GM12892 (cell line): Measurements from ENCODE around the gene ARHGEF17. TPM values are rescaled to one million over a fixed set of nuclear protein-coding genes. Genes with fewer than 3 reads are reported as not detected.

ENCODE experiments used
- DNase-seq: peaks from one replicate; pipeline ENCODE4 v3.0.0; 2011; ENCODE audit not compliant: insufficient read length
- FAIRE-seq: peaks from 2 replicates; lab custom pipeline; 2011; peaks lifted over from hg19 to GRCh38; lab: Jason Lieb, UNC
- POLR2A ChIP-seq: IDR thresholded peaks from 2 replicates; pipeline ENCODE4 v1.6.1; 2011; ENCODE audit warnings: low read depth, low read length, control low read depth
- POLR2AphosphoS5 ChIP-seq: IDR thresholded peaks from 2 replicates; pipeline ENCODE4 v1.6.1; 2011; ENCODE audit warnings: low read depth, low read length, control low read depth
- TAF1 ChIP-seq: IDR thresholded peaks from 2 replicates; pipeline ENCODE4 v1.6.1; 2011; ENCODE audit warnings: low read depth, mild to moderate bottlenecking, control low read depth, low read length, borderline replicate concordance
- polyA plus RNA-seq: library from polyadenylated mRNA; unstranded; fragments of >200 nt; gene quantifications from one replicate; pipeline ENCODE4 v1.2.1, GENCODE V29; 2012; ENCODE audit warnings: missing spikeins, inconsistent platforms; ENCODE audit not compliant: missing spikeins

The ARHGEF17 gene, protein sequence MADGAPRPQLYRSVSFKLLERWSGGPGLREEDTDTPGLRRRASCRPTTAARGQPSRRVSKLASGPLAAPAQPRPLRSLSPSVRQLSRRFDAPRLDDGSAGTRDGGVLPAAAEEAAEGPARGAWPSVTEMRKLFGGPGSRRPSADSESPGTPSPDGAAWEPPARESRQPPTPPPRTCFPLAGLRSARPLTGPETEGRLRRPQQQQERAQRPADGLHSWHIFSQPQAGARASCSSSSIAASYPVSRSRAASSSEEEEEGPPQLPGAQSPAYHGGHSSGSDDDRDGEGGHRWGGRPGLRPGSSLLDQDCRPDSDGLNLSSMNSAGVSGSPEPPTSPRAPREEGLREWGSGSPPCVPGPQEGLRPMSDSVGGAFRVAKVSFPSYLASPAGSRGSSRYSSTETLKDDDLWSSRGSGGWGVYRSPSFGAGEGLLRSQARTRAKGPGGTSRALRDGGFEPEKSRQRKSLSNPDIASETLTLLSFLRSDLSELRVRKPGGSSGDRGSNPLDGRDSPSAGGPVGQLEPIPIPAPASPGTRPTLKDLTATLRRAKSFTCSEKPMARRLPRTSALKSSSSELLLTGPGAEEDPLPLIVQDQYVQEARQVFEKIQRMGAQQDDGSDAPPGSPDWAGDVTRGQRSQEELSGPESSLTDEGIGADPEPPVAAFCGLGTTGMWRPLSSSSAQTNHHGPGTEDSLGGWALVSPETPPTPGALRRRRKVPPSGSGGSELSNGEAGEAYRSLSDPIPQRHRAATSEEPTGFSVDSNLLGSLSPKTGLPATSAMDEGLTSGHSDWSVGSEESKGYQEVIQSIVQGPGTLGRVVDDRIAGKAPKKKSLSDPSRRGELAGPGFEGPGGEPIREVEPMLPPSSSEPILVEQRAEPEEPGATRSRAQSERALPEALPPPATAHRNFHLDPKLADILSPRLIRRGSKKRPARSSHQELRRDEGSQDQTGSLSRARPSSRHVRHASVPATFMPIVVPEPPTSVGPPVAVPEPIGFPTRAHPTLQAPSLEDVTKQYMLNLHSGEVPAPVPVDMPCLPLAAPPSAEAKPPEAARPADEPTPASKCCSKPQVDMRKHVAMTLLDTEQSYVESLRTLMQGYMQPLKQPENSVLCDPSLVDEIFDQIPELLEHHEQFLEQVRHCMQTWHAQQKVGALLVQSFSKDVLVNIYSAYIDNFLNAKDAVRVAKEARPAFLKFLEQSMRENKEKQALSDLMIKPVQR (N-terminal part only)
- 8.9 TPM for polyA plus RNA-seq

DNA sequence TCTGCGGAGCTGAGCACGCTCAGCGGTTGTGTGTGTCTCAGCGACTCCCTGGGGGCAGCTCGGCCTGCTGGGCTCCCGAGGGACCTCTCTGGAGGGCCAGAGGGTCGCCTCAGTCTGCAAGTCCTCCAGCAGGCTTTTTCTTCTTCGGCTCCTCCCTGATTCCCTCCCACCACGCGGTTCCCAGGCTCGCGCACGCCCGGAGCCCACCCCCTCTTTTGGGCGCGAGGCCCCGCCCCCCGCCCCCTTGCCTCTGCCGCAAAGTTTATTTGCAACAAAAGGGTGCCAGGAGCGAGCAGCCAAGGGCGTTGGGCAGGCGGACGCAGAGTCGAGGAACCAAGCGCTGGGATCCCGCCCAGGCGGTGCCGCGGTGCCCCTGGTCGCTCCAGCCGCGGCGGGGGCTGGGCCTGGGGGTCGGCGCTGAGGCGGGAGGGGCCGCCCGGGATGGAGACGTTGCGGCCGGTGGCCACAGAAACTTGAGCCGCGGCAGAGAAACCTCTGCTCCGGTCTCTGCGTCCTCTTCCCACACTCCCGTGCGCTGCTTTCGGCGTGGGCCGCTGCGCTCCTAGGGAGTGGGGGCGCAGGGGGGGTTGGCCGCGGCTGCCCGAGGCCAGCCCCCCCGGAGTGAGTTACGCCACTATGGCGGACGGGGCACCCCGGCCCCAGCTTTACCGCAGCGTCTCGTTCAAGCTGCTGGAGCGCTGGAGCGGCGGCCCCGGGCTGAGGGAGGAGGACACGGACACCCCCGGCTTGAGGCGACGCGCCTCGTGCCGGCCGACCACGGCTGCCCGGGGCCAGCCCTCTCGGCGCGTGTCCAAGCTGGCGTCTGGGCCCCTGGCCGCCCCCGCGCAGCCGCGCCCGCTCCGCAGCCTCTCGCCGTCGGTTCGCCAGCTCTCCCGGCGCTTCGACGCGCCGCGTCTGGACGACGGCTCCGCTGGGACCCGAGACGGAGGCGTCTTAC lies at the start of gene ARHGEF17:
Gene ARHGEF17, plus strand, starts transcription at position 274 of the 958 bp plus-strand sequence. Its CDS starts 363 bp downstream, at position 637.
- no peak for TF ChIP-seq TAF1
- TF ChIP-seq POLR2A, result no peak
- no peak for TF ChIP-seq POLR2AphosphoS5
- DNase-seq, result no peak
- FAIRE-seq, result no peak

DNA sequence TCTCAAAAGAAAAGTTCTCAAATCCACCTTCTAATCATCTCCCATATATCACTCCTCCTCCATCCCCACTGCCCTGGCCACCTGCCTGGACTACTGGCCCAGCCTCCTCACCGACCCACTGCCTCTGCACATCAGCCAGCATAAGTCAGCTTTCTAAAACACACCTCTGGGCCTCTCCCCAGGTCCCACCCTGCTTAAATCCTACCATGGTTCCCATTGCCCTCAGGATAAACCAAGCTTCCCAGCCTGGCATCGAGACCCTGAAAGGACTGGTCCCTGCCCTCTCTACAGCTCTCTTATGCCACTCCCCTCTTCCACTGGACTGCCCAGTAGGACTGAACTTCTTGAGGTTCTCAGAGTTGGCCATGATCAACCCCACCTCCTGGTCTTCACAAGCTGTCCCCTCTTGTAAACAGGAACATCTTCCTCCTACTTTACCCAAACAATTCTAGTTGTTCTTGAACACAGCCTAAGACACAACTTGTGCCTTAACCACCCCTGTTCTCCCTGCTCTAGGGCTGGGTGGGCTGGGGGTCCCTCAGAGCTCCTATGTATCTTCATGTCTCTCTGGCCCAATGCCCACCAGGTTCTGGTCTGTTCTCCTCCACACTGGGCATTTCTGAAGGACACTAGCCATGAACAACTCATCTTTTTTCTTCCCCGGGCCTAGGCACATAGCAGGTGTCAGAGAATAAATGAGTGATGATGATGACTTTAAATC lies 48.5 kb upstream of the ARHGEF17 start:
- DNase-seq, result no peak
- no peak for TF ChIP-seq POLR2A
- no peak for FAIRE-seq

DNA sequence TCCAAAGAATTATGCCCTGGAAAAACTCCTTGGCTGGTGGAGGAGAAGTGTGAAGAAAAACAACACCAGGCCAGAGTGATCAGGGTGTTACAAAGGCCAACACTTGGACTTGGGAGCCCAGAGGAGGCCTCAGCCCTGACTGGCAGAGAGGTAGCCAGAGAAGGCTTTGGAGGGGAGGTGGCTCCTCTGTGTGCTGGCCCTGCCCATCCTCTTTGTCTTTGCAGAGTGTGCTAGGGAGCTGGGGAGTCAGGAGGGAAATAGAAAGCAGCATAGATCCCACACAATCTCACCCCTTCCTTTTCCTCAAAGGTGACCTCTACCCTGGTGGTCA lies 48.0 kb upstream of the ARHGEF17 start:
- FAIRE-seq (no peak), DNase-seq (no peak)
- no peak for TF ChIP-seq TAF1
- TF ChIP-seq POLR2AphosphoS5, result no peak
- TF ChIP-seq POLR2A, result no peak

DNA sequence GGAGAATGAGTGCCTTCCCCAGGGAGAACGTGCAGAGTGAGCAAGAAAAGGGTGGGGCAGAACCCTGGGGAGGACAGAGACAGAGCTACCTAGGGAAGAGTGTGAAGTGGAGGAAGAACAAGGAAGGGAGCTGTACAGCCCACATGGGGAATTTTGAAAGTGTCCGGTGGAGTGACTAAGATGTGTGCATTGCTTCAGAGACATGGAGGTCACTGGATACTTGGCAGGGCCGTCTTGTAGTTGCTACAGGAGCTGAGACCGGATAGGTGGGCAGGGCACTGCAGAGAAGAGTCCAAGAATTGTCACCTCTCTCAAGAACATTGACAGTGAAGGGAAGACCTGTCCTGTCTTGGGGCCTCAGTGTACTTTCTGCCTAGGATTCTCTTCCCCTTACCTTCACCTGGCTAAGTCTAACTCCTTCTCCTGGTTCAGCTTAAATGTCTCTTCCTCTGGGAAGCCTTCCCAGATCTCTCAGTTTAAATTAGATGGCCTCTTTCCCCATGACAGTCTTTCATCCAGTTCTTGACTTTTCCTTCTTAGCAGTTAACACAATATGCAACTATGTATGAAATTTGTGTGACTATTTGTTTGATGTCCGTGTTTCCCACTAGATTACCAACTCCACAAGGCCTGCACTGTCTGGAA lies 45.1 kb upstream of the ARHGEF17 start:
- FAIRE-seq (no peak), DNase-seq (no peak)
- TF ChIP-seq POLR2AphosphoS5 (no peak), POLR2A (no peak), TAF1 (no peak)

DNA sequence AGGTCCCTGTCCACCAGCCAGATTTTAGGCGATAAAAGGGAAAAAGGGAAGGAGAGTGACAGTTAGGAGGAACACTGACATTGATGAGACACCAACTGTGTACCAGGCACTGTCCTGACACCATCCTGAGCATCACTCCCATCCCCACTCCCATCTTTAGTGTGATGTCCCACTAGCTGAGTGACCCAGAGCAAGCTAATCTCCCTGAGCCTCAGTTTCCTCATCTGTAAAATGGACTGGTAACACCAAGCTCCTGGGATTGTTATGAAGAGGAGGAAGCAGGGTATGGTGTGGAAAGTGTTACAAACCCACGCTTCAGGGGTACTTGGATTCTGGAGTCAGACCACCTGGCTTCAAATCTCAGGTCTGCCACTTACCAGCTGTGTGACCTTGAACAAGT lies 44.4 kb upstream of the ARHGEF17 start:
- no peak for FAIRE-seq
- TF ChIP-seq POLR2AphosphoS5 (no peak), TAF1 (no peak), POLR2A (no peak)
- DNase-seq, result no peak

DNA sequence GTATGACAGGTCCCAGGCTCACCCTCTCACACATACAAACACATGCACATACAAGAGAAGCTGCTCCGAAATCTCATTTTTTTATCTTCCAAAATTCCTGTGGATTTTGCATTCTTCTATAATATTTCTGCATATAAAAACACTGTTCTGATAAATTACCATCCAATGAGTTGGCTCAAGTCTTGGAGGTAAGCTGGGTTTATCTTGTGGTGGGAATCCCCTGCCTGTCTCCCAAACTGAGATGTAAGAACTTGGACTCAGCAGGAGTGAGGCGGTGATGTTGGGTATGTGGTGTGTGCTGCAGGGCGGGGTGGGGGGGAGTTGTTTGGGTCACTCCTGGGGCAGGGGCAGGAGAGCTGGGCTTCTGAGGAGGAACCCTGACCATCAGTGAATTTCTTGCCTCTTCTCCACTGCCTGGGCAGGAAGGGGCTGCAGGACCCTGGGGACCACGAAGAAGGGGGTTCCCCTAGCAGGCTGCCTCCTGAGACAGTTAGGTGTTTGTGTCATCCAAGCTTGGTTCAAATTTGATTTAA lies 42.7 kb upstream of the ARHGEF17 start:
- no peak for DNase-seq
- TF ChIP-seq POLR2A (no peak), TAF1 (no peak), POLR2AphosphoS5 (no peak)

DNA sequence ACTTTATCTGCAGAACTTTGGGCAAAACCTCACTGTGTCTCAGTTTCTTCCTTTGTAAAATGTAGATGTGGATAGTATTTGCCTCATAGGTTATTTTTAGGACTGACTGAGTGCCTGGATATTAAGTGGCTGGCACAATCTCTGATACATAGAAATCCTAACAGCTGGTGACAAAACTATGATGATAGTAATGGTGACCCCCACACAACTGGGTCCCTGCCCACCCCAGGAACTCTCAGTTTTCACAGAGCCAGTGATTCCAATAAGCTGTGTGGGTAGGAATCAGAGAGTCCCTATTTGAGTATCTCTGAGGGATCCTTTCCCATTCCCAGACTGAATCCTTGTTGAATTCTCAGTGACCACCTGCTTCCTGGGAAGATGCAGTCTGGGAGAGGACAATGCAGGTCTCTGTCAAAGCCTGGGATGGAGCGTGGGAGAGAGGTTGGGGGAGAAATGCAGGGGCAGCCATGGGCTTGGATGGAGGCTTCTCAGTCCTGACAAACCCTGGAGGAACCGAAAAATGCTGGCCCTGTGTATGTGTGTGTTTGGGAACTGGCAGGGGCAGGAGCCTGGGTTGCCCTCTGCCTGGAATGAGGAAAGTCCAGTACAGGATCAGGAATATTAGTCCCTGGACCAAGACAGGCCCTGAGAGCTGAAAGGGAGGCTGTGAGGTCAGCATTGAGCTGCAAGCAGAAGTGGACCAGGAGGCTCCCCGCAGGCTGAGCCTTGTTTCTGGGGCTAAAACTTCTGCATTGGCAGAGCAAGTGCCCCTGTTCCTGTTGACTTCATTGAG lies 42.0 kb upstream of the ARHGEF17 start:
- TF ChIP-seq POLR2AphosphoS5 (no peak), TAF1 (no peak), POLR2A (no peak)
- FAIRE-seq (no peak), DNase-seq (no peak)

More for the DNA sequence above, 42.7 kb upstream of the ARHGEF17 start:
- no peak for FAIRE-seq

DNA sequence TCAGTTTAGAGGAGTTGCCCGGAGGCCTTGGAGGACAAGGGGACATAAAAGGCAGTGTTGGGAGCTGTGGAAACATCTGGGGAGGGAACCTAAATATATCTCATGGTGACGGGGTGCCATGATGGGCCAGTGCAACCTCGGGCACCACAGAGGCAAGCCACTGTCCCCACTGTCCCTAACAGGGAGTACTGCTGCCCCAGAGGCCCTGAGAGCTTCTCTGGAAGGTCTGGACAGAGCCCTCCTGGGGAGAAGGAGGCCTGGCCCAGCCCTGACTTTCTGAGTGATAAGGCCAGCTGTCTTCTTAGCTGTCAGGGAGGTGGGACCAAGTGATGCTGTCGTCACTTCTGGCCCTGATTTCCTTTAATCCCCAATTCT lies 41.4 kb upstream of the ARHGEF17 start:
- DNase-seq (no peak), FAIRE-seq (no peak)
- TF ChIP-seq POLR2AphosphoS5 (no peak), TAF1 (no peak), POLR2A (no peak)
